Activated CD4-positive, alpha-beta T cell treated with anti-CD3 and anti-CD28 coated beads for 4 hours (primary cell): ENCODE data around the gene MEN1.
"Not testable (repeated sequence)": the region's sequence is repeated elsewhere in the genome, so short reads cannot be mapped to it uniquely, and the experiment has no call there.

Source experiments
- DNase-seq, 2 donors: peaks; one replicate each; pipeline ENCODE4 v3.0.0-alpha.2; 2020

Gene MEN1

DNA sequence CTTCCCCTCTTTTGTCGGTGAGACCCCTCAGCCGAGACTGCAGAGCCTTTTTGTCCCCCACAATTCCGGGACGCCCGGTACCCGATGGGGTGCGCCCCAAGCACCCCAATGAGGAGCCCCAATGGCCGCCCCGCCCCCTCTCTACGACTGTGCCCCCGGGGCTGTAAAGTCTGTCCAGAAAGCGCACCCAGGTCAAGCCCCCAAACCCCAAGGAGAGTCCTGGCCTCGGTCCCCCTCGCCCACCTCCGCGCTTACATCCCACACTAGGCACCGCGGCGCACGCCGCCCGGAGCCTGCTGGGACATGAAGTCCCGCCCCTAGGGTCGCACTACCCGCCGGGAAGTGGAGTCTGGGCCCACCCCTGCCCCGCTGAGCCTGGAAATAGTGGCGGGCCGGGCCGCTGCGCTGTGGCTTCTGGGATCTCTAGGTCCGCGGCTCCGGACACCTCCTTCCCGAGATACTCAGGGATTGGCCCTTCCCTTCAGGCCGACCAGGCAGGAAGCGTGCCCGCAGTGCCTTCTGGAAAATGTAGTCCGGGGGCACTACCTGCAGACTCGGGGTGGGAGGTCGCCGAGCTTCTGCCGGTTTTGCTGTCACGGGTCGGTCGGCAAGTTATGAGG is at the start of gene MEN1:
MEN1 (minus strand) TSS at position 281 of the 620 bp plus-strand sequence. CDS start 442 bp downstream, outside the sequence.
- DNase-seq, result peak; percentile 71 to 79

GRCh38 chr11:64859542-64860414 is 49.4 kb upstream of the MEN1 start:
- DNase-seq, result peak; percentile 44 to 48

DNA sequence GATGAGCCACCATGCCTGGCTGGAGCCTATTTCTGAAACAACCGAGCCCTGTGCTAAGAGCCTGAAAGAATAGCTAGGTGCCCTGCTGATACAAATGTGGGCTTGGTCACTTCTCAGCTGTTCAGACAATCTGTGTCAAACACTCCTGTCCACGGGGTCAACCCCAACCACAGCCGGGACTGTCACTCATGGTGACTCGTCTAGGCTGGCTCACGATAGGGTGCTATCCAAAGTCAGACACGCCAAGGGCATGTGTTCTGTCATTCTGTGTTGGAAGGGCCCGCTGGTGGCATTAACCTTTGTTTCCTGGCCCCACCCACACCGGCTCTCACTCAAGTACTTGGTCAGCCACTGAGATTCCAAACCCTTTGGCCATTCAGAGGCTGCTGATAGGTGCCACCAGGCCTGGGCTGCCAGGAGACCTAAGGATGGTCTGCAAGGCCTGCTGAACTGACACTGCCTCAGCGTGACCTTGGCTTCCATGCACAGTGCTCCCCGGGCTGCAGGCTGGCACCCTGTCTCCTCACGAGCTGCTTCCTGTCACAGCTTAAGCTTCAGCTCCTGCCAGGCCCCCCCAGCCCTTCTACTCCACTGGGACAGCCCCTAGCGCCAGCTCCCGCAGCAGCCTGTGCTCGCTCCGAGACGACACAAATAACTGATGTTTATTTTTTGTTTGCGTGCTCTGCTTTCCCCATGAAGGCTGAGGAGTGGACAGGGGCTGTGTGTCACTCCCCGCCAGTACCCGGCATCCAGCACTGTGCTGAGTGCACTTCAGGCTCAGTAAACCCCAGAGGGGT is 48.3 kb upstream of the MEN1 start:
- DNase-seq, result peak; percentile 45 to 57

GRCh38 chr11:64857485-64857884 is 47.1 kb upstream of the MEN1 start:
- DNase-seq, result no peak

DNA sequence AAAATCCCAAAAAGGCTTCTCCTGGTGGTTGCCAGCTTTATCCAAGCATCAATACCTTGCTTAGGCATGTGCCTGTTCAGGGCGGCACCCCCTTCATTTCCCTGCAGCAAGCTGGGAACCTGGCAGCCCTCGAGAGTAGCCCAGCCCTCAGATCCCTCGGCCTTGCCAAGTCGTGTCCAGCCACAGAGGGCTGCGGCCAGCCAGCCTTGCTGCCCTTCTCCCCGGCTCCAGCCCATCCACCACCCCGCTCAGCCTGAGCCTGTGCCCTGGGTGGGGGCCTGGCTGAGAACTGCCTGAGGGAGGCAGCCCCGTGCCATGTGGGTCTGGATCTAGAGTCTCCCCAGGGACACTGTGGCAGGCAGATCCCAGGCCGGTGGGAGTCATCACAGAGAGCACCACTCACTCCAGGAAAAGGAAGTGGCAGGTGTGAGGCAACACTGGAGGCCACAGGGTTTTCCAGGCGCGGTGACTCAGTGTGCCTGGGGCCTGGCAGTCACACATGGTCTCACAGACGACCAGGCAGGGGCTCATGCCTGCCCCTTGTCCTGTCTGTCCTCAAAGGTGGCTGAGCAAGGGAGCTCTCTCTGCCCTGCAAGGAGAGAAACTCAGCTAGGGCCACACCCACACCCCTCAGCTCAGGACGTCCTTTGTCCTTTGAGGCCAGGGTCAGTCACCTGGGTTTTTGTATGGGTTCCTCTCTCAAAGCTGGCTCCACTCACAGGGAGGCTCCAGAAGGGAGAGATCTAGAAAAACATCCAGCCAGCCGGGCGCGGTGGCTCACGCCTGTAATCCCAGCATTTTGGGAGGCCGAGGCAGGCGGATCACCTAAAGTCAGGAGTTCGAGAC is 46.3 kb upstream of the MEN1 start:
- peak; percentile 41 to 50 for DNase-seq

- no peak for DNase-seq
Measured at GRCh38 chr11:64855596-64856304, 45.4 kb upstream of the MEN1 start.

DNA sequence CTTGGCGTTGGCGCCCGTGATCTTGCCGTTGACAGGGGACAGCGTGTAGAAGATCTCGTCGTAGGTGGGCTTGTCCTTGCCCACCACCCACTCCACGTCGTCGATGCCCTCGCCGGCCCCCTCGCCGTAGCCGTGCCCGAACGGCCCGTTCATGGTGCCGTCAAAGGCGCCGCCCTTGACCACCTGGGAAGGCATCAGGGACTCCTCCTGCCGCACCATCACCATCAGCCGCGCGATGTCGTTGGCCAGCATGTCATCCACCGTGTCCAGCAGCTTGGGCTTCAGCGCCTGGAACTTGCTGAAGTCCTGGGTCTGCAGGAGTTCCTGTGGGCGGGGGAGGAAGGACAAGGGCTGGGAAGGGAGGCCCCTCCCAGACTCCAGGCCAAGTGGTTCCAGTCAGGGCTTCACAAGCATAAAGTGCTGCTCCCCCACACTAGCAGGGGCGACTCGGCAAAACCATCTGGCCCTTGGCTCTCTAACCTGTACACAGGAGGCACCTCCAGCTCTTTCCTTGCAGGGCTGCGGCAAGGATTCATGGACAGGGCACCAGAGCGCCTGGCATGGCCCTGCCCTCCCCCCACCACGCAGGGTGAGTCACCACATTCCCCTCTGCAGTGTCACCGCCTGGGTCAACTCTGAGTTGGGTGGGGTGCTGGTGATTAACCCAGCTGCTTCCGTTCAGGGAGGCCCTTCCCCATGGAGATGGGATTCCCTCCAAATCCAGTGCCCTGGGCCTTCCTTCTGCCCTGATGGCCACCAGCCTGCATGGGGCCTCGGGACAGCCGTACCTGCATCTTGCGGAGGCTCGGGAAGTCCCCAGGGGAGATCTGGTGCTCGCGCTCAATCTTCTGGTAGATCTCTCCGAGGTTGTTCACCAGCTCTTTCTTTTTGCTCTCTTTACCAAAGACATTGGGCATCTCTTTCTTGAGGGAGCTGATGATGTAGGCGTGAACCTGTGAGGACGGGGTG is 44.5 kb upstream of the MEN1 start:
- DNase-seq, result peak; percentile 56 to 66

- DNase-seq, result no peak
Measured at GRCh38 chr11:64854157-64854533, 43.8 kb upstream of the MEN1 start.

- no peak for DNase-seq
Measured at GRCh38 chr11:64853709-64854108, 43.4 kb upstream of the MEN1 start.

- DNase-seq, result no peak
Measured at GRCh38 chr11:64852804-64853509, 42.6 kb upstream of the MEN1 start.

- no peak for DNase-seq
Measured at GRCh38 chr11:64851831-64852351, 41.5 kb upstream of the MEN1 start.

DNA sequence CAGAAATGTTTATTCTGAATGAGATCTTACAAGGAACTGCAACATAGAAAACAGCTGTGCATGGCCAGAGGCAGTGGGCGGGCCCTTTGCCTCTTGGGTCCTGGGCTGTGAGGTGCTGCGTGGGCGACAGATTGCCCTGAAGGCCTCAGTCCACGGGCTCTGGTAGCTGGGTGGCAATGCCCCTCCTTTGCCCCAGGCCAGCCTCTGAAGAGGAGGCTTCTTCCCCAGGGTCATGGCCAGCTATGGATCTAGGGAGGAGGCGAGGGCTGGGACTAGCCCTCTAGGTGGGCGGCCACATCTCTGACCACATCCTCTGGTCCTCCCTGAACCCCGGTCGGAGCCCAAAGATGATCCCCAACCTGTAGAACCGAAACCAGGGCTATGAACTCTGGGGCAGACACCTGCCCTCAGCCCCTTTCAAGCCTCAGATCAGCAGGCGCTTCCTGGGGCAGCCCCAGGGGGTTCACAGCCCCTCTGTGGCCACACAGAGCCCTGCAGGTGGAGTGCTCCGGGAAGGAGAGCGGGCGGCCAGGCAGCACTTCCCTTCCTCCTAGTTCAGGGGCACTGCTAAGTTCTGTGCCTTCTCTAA is 40.7 kb upstream of the MEN1 start:
- peak in 1 of 2 donors; percentile 59 for DNase-seq

DNA sequence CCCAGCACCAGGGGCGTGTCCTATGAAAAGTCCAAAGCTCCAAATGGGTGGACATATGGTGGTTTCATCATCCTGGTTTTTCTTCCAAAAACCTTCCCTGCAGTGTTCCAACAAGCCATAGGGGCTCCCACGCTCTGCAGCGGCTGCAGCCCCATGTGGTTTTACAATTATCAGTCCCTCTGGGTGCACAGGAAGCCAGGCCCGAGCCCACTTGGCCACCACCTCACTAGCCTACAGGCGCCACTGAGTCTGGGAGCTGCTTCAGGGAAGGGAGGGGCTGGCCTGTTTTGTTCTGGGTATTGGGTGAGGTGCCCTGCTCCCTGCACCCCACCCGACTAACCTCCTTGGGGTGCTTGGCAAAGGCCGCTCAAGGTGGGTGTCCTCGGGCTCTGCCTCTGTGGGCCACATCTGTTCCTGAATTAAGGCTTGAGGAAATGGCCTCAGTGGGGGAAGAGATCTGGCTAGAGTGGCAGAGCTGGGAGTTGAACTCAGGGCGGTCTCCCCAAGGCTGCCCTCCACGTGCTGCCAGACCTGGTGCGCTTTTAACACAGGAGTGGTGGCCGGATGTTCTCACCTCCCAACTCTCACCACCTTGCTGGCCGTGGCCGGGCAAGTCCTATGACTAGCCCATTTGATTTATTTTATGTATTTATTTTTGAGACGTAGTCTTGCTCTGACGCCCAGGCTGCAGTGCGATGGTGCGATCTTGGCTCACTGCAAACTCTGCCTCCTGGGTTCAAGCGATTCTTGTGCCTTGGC is 39.4 kb upstream of the MEN1 start:
- DNase-seq, result no peak

GRCh38 chr11:64848826-64849597 is 38.7 kb upstream of the MEN1 start:
- DNase-seq, result no peak

- DNase-seq, result no peak
Measured at GRCh38 chr11:64848214-64848825, 38.0 kb upstream of the MEN1 start.

- DNase-seq, result peak; percentile 91 to 97
Measured at GRCh38 chr11:64846998-64847666, 36.8 kb upstream of the MEN1 start.

- DNase-seq, result not testable (repeated sequence)
Measured at GRCh38 chr11:64845776-64846129, 35.4 kb upstream of the MEN1 start.
